ENCODE data around the gene ADTRP.
"Not testable (repeated sequence)": the region's sequence is repeated elsewhere in the genome, so short reads cannot be mapped to it uniquely, and the experiment has no call there.

Gene ADTRP

DNA sequence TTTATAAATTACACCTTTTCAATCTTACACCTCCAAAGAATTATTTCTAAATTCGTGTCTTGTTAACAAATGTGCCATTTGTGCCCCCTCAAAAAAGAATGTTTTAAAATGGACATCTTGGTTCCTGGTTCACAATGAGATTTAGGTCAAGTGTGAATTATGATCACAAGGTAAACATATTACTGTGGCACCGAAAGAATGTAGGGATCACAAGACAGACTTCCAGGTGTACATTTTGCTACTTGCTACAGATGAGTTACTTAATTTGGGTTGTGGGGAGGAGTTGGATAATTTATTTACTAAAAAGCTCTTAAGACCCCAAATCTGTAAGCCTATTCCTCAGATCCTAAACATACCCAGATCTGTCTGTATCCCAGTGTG, 25.0 kb upstream of the ADTRP start:
- DNase-seq (ENCODE audit: low read depth in 2 of 2): no peak

DNA sequence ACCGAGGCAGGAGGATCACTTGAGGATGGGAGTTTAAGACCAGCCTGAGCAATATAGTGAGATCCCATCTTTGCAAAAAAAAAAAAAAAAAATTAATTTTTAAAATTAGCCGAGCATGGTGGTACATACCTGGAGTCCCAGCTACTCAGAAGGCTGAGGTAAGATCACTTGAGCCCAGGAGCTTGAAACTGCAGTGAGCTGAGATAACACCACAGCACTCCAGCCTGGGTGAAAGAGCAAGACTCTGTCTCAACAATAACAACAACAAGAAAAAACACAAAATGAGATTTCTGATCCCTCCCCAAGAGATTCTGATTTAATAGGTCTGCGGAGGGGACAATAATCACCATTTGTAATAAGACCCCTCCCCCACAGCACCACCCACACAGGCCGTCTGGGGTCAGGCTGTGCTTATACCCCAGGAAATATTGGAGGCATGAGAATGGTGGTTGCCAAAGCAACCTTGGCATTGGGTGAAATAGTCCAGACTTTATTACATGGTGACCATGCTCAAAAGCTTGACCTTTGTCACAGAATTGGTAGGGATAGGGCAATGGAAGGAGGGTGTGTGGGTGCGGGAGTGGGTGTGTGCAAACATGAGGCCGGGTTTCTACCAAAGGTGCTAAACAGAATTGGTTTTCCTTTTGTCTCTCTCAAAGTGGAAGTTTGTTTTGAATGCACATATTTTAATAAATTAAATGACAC, 24.4 kb upstream of the ADTRP start:
- no peak for DNase-seq (ENCODE audit: low read depth in 2 of 2)

GRCh38 chr6:11800531-11800930, 21.9 kb upstream of the ADTRP start:
- not testable (repeated sequence) for DNase-seq (ENCODE audit: low read depth in 2 of 2)

GRCh38 chr6:11798538-11798937, 19.9 kb upstream of the ADTRP start:
- no peak for DNase-seq (ENCODE audit: low read depth in 2 of 2)

DNA sequence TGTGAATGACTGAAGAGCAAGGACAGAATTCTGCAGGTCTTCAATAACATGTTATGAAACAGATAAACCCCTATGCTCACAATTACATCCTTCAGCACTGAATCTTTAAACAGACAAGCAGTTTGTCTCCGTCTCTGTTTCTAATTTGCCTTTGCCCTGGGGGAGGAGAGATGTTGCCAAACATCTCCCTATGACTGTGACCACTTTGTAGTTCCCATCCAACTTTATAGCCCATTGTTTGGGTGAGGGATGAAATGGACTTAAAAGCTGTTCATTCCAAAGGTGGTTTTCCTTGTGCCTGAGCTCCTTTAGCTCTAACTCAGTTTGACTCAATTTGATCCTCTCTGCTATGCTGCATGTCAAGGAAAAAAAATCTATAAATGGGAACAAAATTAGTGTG, 19.5 kb upstream of the ADTRP start:
- no peak for DNase-seq (ENCODE audit: low read depth in 2 of 2)

- no peak for DNase-seq (ENCODE audit: low read depth in 2 of 2)
Observed at GRCh38 chr6:11796829-11797228, 18.2 kb upstream of the ADTRP start.

GRCh38 chr6:11795403-11795802, 16.8 kb upstream of the ADTRP start:
- no peak for DNase-seq (ENCODE audit: low read depth in 2 of 2)

GRCh38 chr6:11793277-11793676, 14.7 kb upstream of the ADTRP start:
- no peak for DNase-seq (ENCODE audit: low read depth in 2 of 2)

DNA sequence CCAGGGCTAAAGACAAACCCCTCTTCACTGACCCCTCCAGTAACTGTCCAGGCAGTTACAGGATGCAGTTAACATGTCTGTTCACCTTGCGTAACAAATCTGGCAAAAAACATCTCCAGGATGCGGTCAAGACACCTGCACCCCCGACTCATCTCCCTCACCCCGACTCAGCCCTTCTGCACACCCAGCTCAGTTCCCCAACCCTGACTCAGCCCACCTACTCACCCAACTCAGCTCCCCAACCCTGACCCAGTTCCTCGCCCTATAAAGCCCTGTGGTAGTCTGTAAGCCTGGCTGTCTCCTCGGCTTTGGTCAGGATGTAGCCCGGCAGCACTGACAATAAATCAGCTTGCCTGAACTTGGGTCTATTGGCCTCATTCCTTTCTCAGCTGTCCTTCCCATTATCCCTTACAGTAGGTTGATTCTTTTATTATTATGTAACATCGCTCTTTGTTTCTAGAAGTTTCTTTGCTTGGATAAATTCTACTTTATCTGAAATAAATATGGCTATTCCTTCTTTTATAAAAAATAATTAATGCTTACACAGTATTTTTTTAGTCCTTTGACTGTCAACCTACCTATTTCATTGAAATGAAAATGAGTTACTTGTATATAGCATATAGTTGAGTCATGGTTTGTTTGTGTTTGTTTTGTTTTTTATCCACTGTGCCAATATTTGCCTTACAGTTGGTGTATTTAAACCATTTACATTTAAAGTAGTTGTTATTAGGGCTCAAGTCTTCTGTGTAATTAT, 12.9 kb upstream of the ADTRP start:
- no peak for DNase-seq (ENCODE audit: low read depth in 2 of 2)

GRCh38 chr6:11789744-11790143, 11.1 kb upstream of the ADTRP start:
- no peak for DNase-seq (ENCODE audit: low read depth in 2 of 2)

- DNase-seq (ENCODE audit: low read depth in 2 of 2): no peak
Observed at GRCh38 chr6:11788043-11788442, 9.4 kb upstream of the ADTRP start.

- DNase-seq (ENCODE audit: low read depth in 2 of 2): no peak
Observed at GRCh38 chr6:11785774-11786579, 7.4 kb upstream of the ADTRP start.

- no peak for DNase-seq (ENCODE audit: low read depth in 2 of 2)
Observed at GRCh38 chr6:11785415-11785773, 6.8 kb upstream of the ADTRP start.

DNA sequence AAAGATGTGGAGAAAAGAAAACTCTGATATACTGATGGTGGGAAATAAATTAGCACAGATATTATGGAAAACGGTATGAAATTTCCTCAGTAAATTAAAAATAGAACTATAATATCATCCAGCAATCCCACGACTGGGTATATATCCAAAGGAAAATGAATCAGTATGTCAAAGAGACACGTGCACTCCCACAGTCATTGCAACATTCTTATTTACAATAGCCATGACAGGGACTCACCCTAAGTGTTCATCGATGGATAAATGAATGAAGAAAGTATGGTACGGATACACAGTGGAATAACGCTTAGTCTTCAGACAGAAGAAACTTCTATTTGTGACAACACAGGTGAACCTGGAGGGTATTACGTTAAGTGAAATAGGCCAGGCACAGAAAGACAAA, 5.7 kb upstream of the ADTRP start:
- DNase-seq (ENCODE audit: low read depth in 2 of 2): no peak

- DNase-seq (ENCODE audit: low read depth in 2 of 2): no peak
Observed at GRCh38 chr6:11783524-11784064, 5.0 kb upstream of the ADTRP start.

GRCh38 chr6:11782524-11782923, 3.9 kb upstream of the ADTRP start:
- DNase-seq (ENCODE audit: low read depth in 2 of 2): no peak

DNA sequence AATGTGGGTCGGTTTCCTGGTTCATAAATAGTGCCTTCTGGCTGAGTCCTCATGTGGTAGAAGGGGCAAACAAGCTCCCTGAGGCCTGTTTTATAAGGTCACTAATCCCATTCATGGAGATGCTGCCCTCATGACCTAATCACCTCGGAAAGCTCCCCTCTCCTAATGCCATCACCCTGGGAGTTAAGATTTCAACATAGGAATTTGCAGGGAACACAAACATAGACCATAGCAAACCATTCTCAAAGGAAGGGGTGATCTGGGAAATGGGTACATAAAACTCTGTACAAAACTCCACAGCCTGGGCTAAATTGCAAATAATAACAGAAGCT, 1.5 kb upstream of the ADTRP start:
- no peak for DNase-seq (ENCODE audit: low read depth in 2 of 2)

- no peak for DNase-seq (ENCODE audit: low read depth in 2 of 2)
Observed at GRCh38 chr6:11779329-11780096, 910 bp upstream of the ADTRP start.

- no peak for DNase-seq (ENCODE audit: low read depth in 2 of 2)
Observed at GRCh38 chr6:11778036-11778435, 567 bp downstream of the ADTRP start.

GRCh38 chr6:11775791-11776409, 2.7 kb downstream of the ADTRP start:
- no peak for DNase-seq (ENCODE audit: low read depth in 2 of 2)

GRCh38 chr6:11774426-11774825, 4.2 kb downstream of the ADTRP start:
- DNase-seq (ENCODE audit: low read depth in 2 of 2): no peak

Measured in stimulated activated CD4-positive, alpha-beta T cell treated with anti-CD3 and anti-CD28 coated beads, Interleukin-1b, Interleukin-23, amount 100 ng/mL, for 1 hour (primary cell).